DMS79 (cell line): Measurements from ENCODE around the gene ABCB6.
A peak's percentile ranks its signal among the peaks of the same experiment; 100 is the strongest.

Source experiments
- DNase-seq: peaks from one replicate; lab custom pipeline; 2025; lab: John Stamatoyannopoulos, UW

The ABCB6 gene

DNA sequence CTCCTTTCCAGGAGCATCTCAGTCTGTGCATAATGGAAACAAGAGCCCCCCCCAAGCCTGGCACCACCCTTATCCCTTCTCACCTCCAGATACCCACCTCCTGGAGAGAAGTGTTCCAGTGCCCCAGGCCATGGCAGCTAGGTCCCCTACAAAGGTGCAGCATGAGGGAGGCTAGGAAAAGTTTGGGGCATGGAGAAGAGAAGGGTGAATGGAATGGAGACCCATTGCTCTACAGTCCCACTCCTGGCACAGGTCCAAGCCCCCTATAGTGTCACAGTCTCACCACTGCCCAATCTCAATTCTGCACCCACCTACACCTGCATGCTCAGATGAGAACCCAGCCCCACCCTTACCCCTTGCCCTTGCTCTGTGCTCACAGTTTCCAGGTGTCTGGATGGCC lies 49.8 kb downstream of the ABCB6 start:
- no peak for DNase-seq

DNA sequence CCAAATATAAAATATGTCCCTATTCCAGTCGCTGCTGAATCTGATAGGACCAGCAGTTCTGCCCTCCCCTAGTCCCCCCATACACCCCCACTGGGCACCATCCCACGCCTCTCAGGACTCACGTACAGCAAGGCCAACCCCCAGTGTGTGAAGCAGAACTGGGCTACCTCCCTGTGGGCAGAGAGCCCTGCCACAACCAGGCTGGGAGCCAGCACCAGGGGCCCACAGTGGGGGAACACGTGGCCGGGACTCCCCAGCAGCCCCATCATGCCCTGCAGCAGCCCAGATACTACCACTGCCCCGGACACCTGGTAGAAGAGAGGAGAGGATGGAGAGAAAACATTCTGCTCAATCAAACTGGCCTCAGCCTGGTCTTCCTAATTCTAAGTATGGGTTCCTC lies 50.2 kb downstream of the ABCB6 start:
- no peak for DNase-seq

DNA sequence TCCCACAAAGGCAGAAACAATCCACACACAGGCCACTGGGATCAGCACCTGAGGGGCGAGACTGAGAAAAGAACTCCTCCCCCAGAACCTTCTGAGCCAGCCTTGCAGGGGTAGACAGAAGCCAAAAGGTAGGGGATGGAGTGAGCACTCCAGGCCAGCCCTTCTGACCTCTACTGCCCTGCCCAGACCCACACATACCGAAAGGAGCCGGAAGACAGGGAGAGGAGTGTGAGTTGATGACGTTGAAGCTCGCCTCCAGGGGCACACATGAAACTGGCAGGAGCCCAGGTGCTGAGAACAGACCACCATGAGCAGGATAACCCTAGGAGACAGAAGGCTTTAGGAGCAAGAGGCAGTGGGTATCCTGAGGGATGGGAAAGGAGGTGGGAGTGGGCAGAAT lies 50.8 kb downstream of the ABCB6 start:
- DNase-seq: no peak

DNA sequence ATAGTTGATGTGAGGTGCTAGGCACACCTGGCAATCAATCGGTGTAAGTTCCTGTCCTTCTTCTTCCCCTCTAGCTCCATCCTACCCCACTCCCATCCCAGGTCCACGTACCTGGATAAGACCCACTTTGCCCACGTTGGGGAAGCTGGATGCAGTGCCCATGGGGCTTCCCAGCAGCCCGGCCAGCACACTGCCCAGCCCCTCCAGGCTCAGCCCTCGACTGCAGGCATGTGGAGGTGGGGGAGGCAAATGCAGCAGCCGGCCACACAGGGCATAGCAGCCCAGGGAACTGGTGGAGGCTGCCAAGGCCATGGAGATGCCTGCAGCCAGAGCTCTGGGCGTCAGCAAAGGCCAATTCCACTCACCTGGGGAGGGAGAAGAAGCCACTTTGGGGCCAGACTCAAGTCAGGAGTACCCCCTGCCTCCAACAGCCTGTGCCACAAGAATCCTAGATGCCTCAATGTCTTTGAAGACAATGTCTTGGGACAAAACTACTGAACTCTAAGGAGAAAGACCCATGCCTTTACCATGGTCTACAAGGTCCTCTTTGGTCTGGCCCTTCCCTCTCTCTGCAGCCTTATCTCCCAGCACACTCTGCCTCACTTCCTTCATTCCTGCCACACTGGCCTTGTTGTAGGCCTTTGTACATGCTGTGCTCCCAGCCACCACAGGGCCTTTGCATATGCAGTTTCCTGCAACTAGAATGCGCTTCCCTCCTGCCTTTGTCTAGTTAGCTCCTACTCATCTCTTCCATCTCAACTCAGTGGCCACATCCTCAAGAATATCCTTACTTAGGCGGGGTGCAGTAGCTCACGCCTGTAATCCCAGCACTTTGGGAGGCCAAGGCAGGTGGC lies 53.5 kb downstream of the ABCB6 start:
- no peak for DNase-seq

DNA sequence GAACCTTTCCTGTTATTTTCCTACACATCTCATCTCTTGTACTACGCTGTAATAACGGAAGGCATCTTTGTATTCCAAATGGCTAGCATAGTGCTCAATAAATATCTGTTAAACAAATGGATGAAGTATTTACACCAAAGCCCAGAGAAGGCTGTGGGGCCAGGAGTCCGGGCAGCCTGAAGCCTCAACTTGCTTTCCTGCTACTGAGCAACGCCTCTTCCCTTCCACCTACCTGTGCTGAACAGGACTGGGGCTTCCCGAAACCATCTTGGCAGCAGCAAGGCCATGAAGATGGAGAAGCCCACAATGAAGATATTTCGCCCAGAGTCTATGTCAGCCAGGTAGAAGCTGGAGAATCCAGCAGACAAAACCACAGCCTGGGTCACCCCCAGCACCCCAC lies 55.6 kb downstream of the ABCB6 start:
- no peak for DNase-seq

DNA sequence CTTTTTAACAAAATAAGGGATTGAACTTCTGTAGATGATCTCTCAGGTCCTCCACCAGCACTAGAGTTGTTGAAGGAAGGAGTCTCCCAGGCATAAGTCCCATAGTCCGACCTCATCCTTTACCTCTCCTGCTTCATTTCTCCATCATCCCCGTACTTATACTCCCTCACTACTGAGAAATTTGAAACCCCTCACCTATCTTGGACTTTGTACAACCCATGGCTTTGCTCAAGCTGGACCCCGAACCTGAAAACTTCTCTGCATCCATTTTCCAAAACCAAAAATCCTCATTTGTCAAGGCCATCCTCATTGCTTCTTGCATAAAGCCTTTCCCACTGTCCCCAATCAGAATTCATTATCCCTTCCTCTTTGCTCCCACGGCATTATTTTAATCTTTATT lies 57.7 kb downstream of the ABCB6 start:
- no peak for DNase-seq

DNA sequence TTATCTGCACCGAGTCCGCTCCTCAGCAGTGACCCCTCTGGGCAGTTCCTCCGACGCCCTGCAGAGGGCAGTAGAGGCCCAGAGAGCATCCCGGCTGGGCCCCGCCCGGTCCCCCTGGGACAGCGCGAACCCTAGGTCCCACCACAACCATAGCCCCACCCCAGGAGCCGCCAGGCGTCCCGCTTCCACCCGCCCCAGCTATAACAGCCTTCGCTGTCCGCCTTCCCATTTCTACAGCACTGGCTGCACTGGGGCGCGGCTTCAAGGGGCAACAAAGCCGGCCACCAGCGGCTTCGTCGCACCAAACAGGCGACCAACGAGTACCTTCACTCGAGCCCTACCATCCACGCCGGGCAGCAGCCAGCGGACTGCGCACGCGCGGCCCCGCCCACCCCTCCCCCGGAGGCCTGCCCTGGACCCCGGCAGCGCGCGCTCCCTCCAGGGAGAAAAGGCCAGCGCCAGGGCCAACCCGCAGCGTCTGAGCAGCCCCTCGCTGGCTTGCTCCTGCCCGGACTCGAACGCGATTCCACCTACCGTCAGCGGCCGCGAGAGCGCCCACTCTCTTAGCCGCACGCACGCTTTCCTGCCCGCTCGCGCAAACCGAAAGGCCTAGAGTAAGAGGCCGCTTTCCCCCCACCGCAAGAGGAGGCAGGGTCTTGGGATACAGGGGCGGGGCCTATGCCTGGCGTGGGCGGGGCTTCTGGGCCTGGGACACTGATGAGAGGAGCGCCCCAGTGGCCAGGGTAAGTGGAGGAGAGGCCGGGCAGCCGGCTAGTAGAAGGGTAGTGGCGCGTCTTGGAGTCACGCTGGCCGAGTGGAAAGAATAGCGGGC lies 58.4 kb downstream of the ABCB6 start, which contains the start of gene NHEJ1:
NHEJ1 (minus strand) TSS at position 630 of the 832 bp plus-strand sequence. CDS start 2,453 bp downstream, outside the sequence.
- DNase-seq: peak; percentile 66
